ENCODE results near the gene AKAP5.

Gene AKAP5

GRCh38 chr14:64506721-64507120 is 41.4 kb downstream of the AKAP5 start:
- Histone ChIP-seq H3K9ac (ENCODE audit: low read length) (peak overlapping the region; percentile 97), H2BK5ac (ENCODE audit: low read depth, low read length, poor library complexity, severe bottlenecking) (no peak overlapping the region), H3K36me3 (ENCODE audit: control insufficient read depth in 1 of 2, insufficient read depth in 2 of 2, low read depth in 1 of 2, low read length in 2 of 2) (peaks cover 0 to 4% of the 10 kb centered on the region in 2 experiments), H4K91ac (ENCODE audit: low read length) (no peak overlapping the region), H3K4me3 (ENCODE audit: insufficient read depth in 1 of 2, low read depth in 1 of 2, low read length in 2 of 2) (peak overlapping the region in 1 of 2 experiments; percentile 68), H3K18ac (ENCODE audit: low read depth in 1 of 2, low read length in 2 of 2) (no peak overlapping the region), H3K4ac (ENCODE audit: low read depth in 1 of 2, low read length in 2 of 2) (no peak overlapping the region), H2BK12ac (ENCODE audit: low read length in 2 of 2) (no peak overlapping the region), H2BK15ac (ENCODE audit: low read depth, poor library complexity, severe bottlenecking) (no peak overlapping the region), H3K9me3 (ENCODE audit: control insufficient read depth, low read length) (no peaks in the 10 kb centered on the region), H2BK120ac (ENCODE audit: low read depth, low read length) (no peak overlapping the region), H2AK5ac (ENCODE audit: low read length, severe bottlenecking) (no peak overlapping the region), H3K4me1 (ENCODE audit: control insufficient read depth, insufficient read depth, low read depth, low read length) (peaks cover 11% of the 10 kb centered on the region), H3K23ac (ENCODE audit: low read length in 2 of 2) (no peak overlapping the region), H4K8ac (ENCODE audit: low read length) (no peak overlapping the region), H3K27me3 (ENCODE audit: control insufficient read depth in 1 of 2, insufficient read depth in 1 of 2, low read length in 2 of 2) (no peaks in the 10 kb centered on the region), H3K79me1 (replicated peaks; ENCODE audit: low read length, poor library complexity, severe bottlenecking) (peaks cover 1% of the 10 kb centered on the region), H3K14ac (ENCODE audit: low read length in 2 of 2) (no peak overlapping the region), H3K27ac (ENCODE audit: low read length, poor library complexity, severe bottlenecking) (peak overlapping the region; percentile 50), H2AFZ (ENCODE audit: low read depth, low read length) (no peak overlapping the region), H3K4me2 (ENCODE audit: low read length, poor library complexity, severe bottlenecking) (peak overlapping the region; percentile 67)
- 79% methylated on average over 2 of the region's 3 CpGs for WGBS
- peak; percentile 37 for DNase-seq

GRCh38 chr14:64507376-64508156 is 42.3 kb downstream of the AKAP5 start:
- peaks cover 9% of the 10 kb centered on the region for H3K4me1 ChIP-seq (ENCODE audit: control insufficient read depth, insufficient read depth, low read depth, low read length)

GRCh38 chr14:64508215-64508776 is 43.0 kb downstream of the AKAP5 start:
- Histone ChIP-seq H3K4me1 (ENCODE audit: control insufficient read depth, insufficient read depth, low read depth, low read length) (peaks cover 6% of the 10 kb centered on the region), H2AFZ (ENCODE audit: low read depth, low read length) (no peak overlapping the region), H3K4me2 (ENCODE audit: low read length, poor library complexity, severe bottlenecking) (no peak overlapping the region), H3K36me3 (ENCODE audit: control insufficient read depth in 1 of 2, insufficient read depth in 2 of 2, low read depth in 1 of 2, low read length in 2 of 2) (peaks cover 0 to 5% of the 10 kb centered on the region in 2 experiments), H3K4ac (ENCODE audit: low read depth in 1 of 2, low read length in 2 of 2) (no peak overlapping the region), H3K9ac (ENCODE audit: low read length) (peak overlapping the region; percentile 97), H3K23ac (ENCODE audit: low read length in 2 of 2) (no peak overlapping the region), H2BK120ac (ENCODE audit: low read depth, low read length) (no peak overlapping the region), H3K18ac (ENCODE audit: low read depth in 1 of 2, low read length in 2 of 2) (no peak overlapping the region), H4K8ac (ENCODE audit: low read length) (no peak overlapping the region), H3K79me1 (replicated peaks; ENCODE audit: low read length, poor library complexity, severe bottlenecking) (peaks cover 1% of the 10 kb centered on the region), H4K91ac (ENCODE audit: low read length) (no peak overlapping the region), H3K9me3 (ENCODE audit: control insufficient read depth, low read length) (no peaks in the 10 kb centered on the region), H3K27ac (ENCODE audit: low read length, poor library complexity, severe bottlenecking) (no peak overlapping the region), H3K14ac (ENCODE audit: low read length in 2 of 2) (no peak overlapping the region), H2BK15ac (ENCODE audit: low read depth, poor library complexity, severe bottlenecking) (no peak overlapping the region), H2AK5ac (ENCODE audit: low read length, severe bottlenecking) (no peak overlapping the region), H2BK12ac (ENCODE audit: low read length in 2 of 2) (no peak overlapping the region), H3K4me3 (ENCODE audit: insufficient read depth in 1 of 2, low read depth in 1 of 2, low read length in 2 of 2) (no peak overlapping the region), H3K27me3 (ENCODE audit: control insufficient read depth in 1 of 2, insufficient read depth in 1 of 2, low read length in 2 of 2) (no peaks in the 10 kb centered on the region), H2BK5ac (ENCODE audit: low read depth, low read length, poor library complexity, severe bottlenecking) (no peak overlapping the region)
- DNase-seq = no peak
- WGBS = 86% methylated on average over 1 of the region's 1 CpG

More at GRCh38 chr14:64507376-64508156, 42.3 kb downstream of the AKAP5 start:
- Histone ChIP-seq H4K8ac (ENCODE audit: low read length) (no peak overlapping the region), H3K79me1 (replicated peaks; ENCODE audit: low read length, poor library complexity, severe bottlenecking) (peaks cover 1% of the 10 kb centered on the region), H3K27me3 (ENCODE audit: control insufficient read depth in 1 of 2, insufficient read depth in 1 of 2, low read length in 2 of 2) (no peaks in the 10 kb centered on the region), H3K27ac (ENCODE audit: low read length, poor library complexity, severe bottlenecking) (no peak overlapping the region), H3K4me3 (ENCODE audit: insufficient read depth in 1 of 2, low read depth in 1 of 2, low read length in 2 of 2) (peak overlapping the region in 1 of 2 experiments; percentile 68), H2BK5ac (ENCODE audit: low read depth, low read length, poor library complexity, severe bottlenecking) (no peak overlapping the region), H3K36me3 (ENCODE audit: control insufficient read depth in 1 of 2, insufficient read depth in 2 of 2, low read depth in 1 of 2, low read length in 2 of 2) (peaks cover 0 to 5% of the 10 kb centered on the region in 2 experiments), H2BK12ac (ENCODE audit: low read length in 2 of 2) (no peak overlapping the region), H2BK15ac (ENCODE audit: low read depth, poor library complexity, severe bottlenecking) (no peak overlapping the region), H3K23ac (ENCODE audit: low read length in 2 of 2) (no peak overlapping the region), H2BK120ac (ENCODE audit: low read depth, low read length) (no peak overlapping the region), H2AK5ac (ENCODE audit: low read length, severe bottlenecking) (no peak overlapping the region), H3K9me3 (ENCODE audit: control insufficient read depth, low read length) (no peaks in the 10 kb centered on the region), H4K91ac (ENCODE audit: low read length) (no peak overlapping the region), H3K14ac (ENCODE audit: low read length in 2 of 2) (no peak overlapping the region), H3K4me2 (ENCODE audit: low read length, poor library complexity, severe bottlenecking) (no peak overlapping the region), H3K18ac (ENCODE audit: low read depth in 1 of 2, low read length in 2 of 2) (no peak overlapping the region), H3K9ac (ENCODE audit: low read length) (peak overlapping the region; percentile 97), H2AFZ (ENCODE audit: low read depth, low read length) (no peak overlapping the region), H3K4ac (ENCODE audit: low read depth in 1 of 2, low read length in 2 of 2) (no peak overlapping the region)
- DNase-seq = peak; percentile 44
- WGBS = 71% methylated on average over 4 of the region's 4 CpGs

GRCh38 chr14:64509036-64509435 is 43.7 kb downstream of the AKAP5 start:
- no peak overlapping the region for H3K4me2 ChIP-seq (ENCODE audit: low read length, poor library complexity, severe bottlenecking)
- no peak overlapping the region for H3K9ac ChIP-seq (ENCODE audit: low read length)
- H3K18ac ChIP-seq (ENCODE audit: low read depth in 1 of 2, low read length in 2 of 2) = no peak overlapping the region
- WGBS = 86% methylated on average over 8 of the region's 8 CpGs
- no peak overlapping the region for H2AK5ac ChIP-seq (ENCODE audit: low read length, severe bottlenecking)
- H2BK15ac ChIP-seq (ENCODE audit: low read depth, poor library complexity, severe bottlenecking) = no peak overlapping the region
- H3K23ac ChIP-seq (ENCODE audit: low read length in 2 of 2) = no peak overlapping the region
- H2AFZ ChIP-seq (ENCODE audit: low read depth, low read length) = no peak overlapping the region
- no peak overlapping the region for H4K8ac ChIP-seq (ENCODE audit: low read length)
- no peak overlapping the region for H4K91ac ChIP-seq (ENCODE audit: low read length)
- no peak overlapping the region for H3K14ac ChIP-seq (ENCODE audit: low read length in 2 of 2)
- no peak overlapping the region for H2BK120ac ChIP-seq (ENCODE audit: low read depth, low read length)
- H3K27ac ChIP-seq (ENCODE audit: low read length, poor library complexity, severe bottlenecking) = no peak overlapping the region
- H2BK5ac ChIP-seq (ENCODE audit: low read depth, low read length, poor library complexity, severe bottlenecking) = no peak overlapping the region
- DNase-seq = no peak
- H2BK12ac ChIP-seq (ENCODE audit: low read length in 2 of 2) = no peak overlapping the region
- no peak overlapping the region for H3K4ac ChIP-seq (ENCODE audit: low read depth in 1 of 2, low read length in 2 of 2)
- H3K4me3 ChIP-seq (ENCODE audit: insufficient read depth in 1 of 2, low read depth in 1 of 2, low read length in 2 of 2) = no peak overlapping the region
- no peaks in the 10 kb centered on the region for H3K9me3 ChIP-seq (ENCODE audit: control insufficient read depth, low read length)
- no peaks in the 10 kb centered on the region for H3K27me3 ChIP-seq (ENCODE audit: control insufficient read depth in 1 of 2, insufficient read depth in 1 of 2, low read length in 2 of 2)
- peaks cover 3% of the 10 kb centered on the region for H3K4me1 ChIP-seq (ENCODE audit: control insufficient read depth, insufficient read depth, low read depth, low read length)
- H3K36me3 ChIP-seq (ENCODE audit: control insufficient read depth in 1 of 2, insufficient read depth in 2 of 2, low read depth in 1 of 2, low read length in 2 of 2) = peaks cover 0 to 5% of the 10 kb centered on the region in 2 experiments
- peaks cover 1% of the 10 kb centered on the region for H3K79me1 ChIP-seq (replicated peaks; ENCODE audit: low read length, poor library complexity, severe bottlenecking)
